Astrocyte of the cerebellum (primary cell): Measurements from ENCODE around the gene ZNF205.
"Not testable (repeated sequence)": the region's sequence is repeated elsewhere in the genome, so short reads cannot be mapped to it uniquely, and the experiment has no call there.

ENCODE experiments used
- DNase-seq: peaks from one replicate; pipeline ENCODE4 v3.0.0-alpha.2; 2011; ENCODE audit warnings: low read depth
- H3K4me3 ChIP-seq: 2 replicates; pipeline ENCODE4 v1.5.1; 2011; ENCODE audit warnings: mild to moderate bottlenecking, low read depth, low read length, moderate library complexity
- in situ Hi-C: cut with HindIII; loops from 2 replicates; pipeline ENCODE4 v1.10.0; 2017; ENCODE audit warnings: low sequenced_read_pairs
- TF ChIP-seq, protein P1 (sequence below): IDR thresholded peaks from 2 replicates; pipeline ENCODE4 v1.5.1; 2012; ENCODE audit warnings: low read length, low read depth, moderate library complexity, mild to moderate bottlenecking; ENCODE audit errors: missing control alignments

ZNF205 gene

DNA sequence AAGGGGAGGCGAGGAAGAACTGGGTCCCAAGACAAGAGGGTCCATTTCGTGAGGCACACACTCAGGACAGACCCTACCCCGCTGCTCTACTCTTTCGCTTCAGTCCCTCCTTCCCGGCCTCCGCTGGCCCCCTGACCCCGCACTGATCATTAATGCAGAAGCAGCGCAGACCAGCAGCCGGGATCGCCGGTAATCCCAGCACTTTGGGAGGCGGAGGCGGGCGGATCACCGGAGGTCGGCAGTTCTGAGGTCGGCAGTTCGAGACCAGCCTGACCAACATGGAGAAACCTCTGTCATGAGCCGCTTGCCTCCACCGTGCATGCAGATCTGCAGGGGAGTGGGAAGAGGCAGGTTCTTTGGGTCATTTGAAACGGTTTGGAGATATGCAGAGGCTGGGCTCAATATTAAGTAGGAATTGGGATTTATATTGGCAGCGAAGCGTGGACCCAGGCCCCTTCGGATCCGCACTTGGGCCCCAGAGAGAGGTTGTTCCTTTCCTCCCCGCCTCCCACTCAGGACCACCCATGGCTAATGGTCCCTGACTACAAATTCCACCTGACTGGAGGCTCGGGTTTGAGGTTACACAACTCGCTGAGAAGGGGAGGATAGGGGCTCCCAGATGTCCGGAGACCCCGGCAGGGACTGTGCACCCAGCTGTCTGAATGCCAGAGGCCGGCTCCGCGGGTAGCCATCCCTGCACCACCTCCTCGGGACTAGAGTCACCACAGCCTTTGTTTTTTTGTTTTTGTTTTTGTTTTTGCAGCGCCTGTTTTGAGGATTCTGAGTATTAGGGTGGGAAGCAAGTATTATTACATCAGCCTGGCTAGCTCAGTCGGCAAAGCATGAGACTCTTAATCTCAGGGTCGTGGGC lies 52.0 kb downstream of the ZNF205 start:
- DNase-seq: no peak
- TF ChIP-seq, protein P1, sequence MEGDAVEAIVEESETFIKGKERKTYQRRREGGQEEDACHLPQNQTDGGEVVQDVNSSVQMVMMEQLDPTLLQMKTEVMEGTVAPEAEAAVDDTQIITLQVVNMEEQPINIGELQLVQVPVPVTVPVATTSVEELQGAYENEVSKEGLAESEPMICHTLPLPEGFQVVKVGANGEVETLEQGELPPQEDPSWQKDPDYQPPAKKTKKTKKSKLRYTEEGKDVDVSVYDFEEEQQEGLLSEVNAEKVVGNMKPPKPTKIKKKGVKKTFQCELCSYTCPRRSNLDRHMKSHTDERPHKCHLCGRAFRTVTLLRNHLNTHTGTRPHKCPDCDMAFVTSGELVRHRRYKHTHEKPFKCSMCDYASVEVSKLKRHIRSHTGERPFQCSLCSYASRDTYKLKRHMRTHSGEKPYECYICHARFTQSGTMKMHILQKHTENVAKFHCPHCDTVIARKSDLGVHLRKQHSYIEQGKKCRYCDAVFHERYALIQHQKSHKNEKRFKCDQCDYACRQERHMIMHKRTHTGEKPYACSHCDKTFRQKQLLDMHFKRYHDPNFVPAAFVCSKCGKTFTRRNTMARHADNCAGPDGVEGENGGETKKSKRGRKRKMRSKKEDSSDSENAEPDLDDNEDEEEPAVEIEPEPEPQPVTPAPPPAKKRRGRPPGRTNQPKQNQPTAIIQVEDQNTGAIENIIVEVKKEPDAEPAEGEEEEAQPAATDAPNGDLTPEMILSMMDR: no peak
- in situ Hi-C loops: no loop called here
- no peak overlapping the region for H3K4me3 ChIP-seq

DNA sequence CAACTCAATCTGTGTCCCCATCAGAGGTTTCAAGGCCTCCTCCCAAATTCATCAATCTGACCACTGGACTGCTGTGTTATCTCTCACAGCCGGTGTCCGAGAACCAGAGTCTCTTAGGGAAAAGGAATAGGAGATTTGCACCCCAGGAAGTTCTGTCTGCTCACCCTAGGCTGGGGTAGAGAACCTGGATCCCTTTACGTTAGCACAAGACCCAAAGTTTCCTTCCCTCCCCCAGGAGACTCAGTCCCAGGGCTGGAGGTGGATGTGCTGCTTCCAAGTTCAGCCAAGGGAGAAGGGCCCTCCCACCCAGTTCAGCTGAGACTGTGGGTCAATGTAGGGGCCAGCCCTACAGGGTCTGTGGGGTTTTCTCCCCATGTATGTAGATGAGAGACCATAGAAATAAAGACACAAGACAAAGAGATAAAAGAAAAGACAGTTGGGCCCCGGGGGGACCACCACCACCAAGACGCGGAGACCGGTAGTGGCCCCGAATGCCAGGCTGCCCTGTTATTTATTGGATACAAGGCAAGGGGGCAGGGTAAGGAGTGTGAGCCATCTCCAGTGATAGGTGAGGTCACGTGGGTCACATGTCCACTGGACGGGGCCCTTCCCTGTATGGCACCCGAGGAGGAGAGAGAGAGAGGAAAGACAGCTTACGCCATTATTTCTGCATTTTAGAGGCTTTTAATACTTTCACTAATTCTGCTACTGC lies 52.9 kb downstream of the ZNF205 start:
- DNase-seq: no peak
- in situ Hi-C loops: no loop called here

DNA sequence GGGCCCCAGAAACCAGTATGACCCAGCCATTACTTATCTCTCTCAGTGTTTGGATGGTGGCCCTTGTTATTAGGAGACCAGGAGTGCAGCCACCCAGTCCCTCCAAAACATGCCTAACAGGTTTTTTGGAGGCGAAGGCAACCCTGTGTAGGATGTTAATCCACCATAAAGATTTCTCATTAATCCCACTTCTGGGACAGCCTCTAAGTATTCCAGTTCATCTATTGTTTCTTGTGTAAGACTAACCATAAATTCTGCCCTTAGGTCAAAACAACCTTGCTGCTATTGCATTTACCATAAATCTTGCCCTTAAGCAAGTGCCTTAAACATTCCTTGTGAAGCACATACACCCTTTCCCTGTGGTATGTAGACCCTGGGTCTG lies 54.1 kb downstream of the ZNF205 start:
- no peak for DNase-seq
- TF ChIP-seq, protein P1: no peak
- in situ Hi-C loops: no loop called here
- no peak overlapping the region for H3K4me3 ChIP-seq

More for the DNA sequence above, 52.9 kb downstream of the ZNF205 start:
- no peak overlapping the region for H3K4me3 ChIP-seq
- TF ChIP-seq, protein P1: no peak

DNA sequence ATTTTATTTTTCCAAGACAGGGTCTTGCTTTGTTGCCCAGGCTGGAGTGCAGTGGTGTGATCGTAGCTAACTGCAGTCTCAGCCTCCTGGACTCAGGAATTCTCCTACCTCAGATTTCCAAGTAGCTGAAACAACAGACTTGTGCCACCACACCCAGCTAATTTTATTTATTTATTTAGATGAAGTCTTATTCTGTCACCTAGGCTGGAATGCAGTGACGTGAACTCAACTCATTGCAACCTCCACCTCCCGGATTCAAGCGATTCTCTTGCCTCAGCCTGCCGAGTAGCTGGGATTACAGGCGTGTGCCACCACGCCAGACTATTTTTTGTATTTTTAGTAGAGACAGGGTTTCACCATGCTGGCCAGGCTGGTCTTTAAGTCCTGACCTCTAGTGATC lies 56.3 kb downstream of the ZNF205 start:
- DNase-seq, H3K4me3 ChIP-seq, in situ Hi-C loops: not testable (repeated sequence)
